SJSA1 (cell line): ENCODE data around the gene ZNF740. TPM values are rescaled to one million over a fixed set of nuclear protein-coding genes. Genes with fewer than 3 reads are reported as not detected.
A peak's percentile ranks its signal among the peaks of the same experiment; 100 is the strongest.

ENCODE experiments used
- DNase-seq, 2 experiments: peaks; one replicate each; pipeline ENCODE4 v3.0.0-alpha.2; 2015 to 2020; ENCODE audit warnings: low spot score in 2 of 2, low read depth in 1 of 2
- H3K27ac ChIP-seq: fragments of 250-450 bp; sonication (Bioruptor Pico); 2 replicates; pipeline ENCODE4 v1.5.1; 2020; ENCODE audit warnings: mild to moderate bottlenecking, moderate library complexity
- H3K27me3 ChIP-seq: fragments of 250-450 bp; sonication (Bioruptor Pico); replicated peaks from 2 replicates; pipeline ENCODE4 v1.5.1; 2020; ENCODE audit warnings: mild to moderate bottlenecking, moderate library complexity
- H3K36me3 ChIP-seq: fragments of 250-450 bp; sonication (Bioruptor Pico); 2 replicates; pipeline ENCODE4 v1.5.1; 2020; ENCODE audit warnings: mild to moderate bottlenecking
- H3K4me1 ChIP-seq: fragments of 250-450 bp; sonication (Bioruptor Pico); replicated peaks from 2 replicates; pipeline ENCODE4 v1.6.1; 2021; ENCODE audit warnings: mild to moderate bottlenecking
- H3K4me3 ChIP-seq: fragments of 250-450 bp; sonication (Bioruptor Pico); 2 replicates; pipeline ENCODE4 v1.5.1; 2020; ENCODE audit warnings: mild to moderate bottlenecking
- H3K9me3 ChIP-seq: fragments of 250-450 bp; sonication (Bioruptor Pico); replicated peaks from 2 replicates; pipeline ENCODE4 v1.5.1; 2020; ENCODE audit warnings: mild to moderate bottlenecking
- total RNA-seq: library from RNA; depleted of rRNA; stranded (reverse); fragments of >200 nt; shearing (Covaris generic); gene quantifications from 2 replicates; pipeline ENCODE4 v1.2.3, GENCODE V29; 2014

ZNF740 gene
- total RNA-seq, 1 experiment from 2014 or later = 6.8 TPM

DNA sequence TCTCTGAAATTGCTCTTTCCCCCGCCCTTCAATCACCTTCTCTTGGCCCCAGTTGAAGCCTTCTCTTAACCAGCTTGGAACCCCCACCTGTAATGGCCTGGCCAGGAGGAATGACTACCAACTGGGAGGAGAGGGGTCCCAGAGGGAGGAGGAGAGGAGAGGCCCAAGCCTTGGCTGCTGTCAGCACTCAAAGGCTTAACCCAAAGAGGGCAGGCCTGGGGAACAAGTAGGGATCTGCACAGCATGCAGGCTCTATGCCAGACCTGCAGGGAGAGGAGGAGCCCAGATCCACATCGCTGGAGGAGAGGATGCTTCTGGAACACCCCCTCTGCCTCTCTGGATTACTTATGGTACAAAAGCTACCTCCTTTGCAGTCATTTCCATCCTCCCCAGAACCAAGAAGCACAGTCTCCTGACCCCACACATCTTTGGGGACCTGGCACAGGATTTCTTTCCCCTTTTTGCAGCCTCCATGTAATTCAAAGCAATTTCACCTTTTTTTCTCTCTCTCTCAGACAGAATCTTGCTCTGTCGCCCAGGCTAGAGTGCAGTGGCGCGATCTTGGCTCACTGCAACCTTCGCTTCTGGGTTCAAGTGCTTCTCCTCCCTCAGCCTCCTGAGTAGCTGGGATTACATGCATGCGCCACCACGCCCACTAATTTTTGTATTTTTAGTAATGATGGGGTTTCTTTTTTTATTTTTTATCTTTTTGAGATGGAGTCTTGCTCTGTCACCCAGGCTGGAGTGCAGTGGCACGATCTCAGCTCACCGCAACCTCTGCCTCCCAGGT is 45.3 kb downstream of the ZNF740 start:
- Histone ChIP-seq H3K27me3 (no peaks in the 10 kb centered on the region), H3K36me3 (0 out of 2 replicates have a peak, but pooled peaks cover 4% of the 10 kb centered on the region), H3K9me3 (no peaks in the 10 kb centered on the region), H3K4me3 (no peak overlapping the region), H3K27ac (no peak overlapping the region), H3K4me1 (peaks cover 35% of the 10 kb centered on the region)
- DNase-seq = no peak

DNA sequence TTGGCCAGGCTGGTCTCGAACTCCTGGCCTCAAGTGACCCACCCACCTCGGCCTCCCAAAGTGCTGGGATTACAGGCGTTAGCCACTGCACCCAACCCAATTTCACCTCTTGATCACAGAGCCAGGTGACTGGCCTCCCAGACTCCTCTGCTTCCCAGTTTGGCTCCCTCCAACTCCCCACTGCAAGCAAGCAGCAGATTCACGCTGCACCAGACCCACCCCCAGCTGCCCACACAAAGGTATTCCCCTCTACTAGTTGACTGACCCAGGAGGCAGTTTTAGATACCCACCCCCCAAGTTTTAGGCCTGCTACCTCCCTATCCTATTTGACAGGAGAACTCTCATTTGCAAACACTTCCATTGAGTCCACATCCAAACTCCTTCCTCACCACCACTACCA is 46.3 kb downstream of the ZNF740 start:
- 0 out of 2 replicates have a peak, but pooled peaks cover 4% of the 10 kb centered on the region for H3K36me3 ChIP-seq
- H3K4me3 ChIP-seq = no peak overlapping the region
- H3K9me3 ChIP-seq = no peaks in the 10 kb centered on the region
- no peaks in the 10 kb centered on the region for H3K27me3 ChIP-seq
- H3K4me1 ChIP-seq = peaks cover 38% of the 10 kb centered on the region
- DNase-seq = no peak
- no peak overlapping the region for H3K27ac ChIP-seq

DNA sequence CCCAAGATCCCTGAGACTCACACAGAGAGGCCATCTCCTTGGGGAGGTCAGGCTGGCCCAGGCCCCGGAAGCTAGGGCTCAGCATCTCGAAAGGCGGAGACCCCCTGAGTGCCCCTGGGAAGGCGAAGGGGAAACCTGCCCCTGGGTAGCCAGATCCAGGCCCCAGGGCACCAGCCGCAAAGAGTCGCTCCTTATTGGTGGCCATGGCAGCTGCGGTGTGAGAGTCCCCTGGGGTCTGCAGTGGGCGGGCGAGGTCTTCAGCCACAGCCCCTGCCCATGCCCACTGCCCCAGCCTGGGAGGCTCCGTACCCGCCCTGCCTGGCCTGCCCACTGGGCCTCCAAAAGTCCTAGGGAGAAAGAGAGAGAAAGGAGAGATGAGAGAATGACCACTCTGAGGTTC is 46.8 kb downstream of the ZNF740 start:
- H3K4me1 ChIP-seq = peaks cover 34% of the 10 kb centered on the region
- no peak overlapping the region for H3K4me3 ChIP-seq
- no peaks in the 10 kb centered on the region for H3K9me3 ChIP-seq
- 0 out of 2 replicates have a peak, but pooled peaks cover 4% of the 10 kb centered on the region for H3K36me3 ChIP-seq
- no peak overlapping the region for H3K27ac ChIP-seq
- no peaks in the 10 kb centered on the region for H3K27me3 ChIP-seq
- no peak for DNase-seq

DNA sequence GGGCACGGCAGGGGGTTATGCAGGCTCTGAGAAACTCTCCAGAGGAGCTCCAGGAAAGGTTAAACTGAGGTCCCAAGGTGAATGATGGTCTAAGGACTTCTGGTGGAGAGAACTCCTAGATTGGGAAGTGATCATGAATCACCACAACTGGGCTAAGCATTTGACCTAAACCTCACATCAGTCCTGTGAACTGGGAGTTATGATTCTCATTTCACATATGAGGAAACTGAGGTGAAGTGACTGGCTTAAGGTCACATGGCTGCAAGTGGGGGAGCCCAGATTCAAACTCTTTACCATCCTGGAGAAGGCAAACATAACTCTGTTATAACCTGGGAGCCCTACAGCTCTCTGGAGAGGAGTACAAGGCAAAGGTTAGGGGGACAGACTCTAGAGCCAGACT is 47.3 kb downstream of the ZNF740 start:
- Histone ChIP-seq H3K9me3 (no peaks in the 10 kb centered on the region), H3K27ac (no peak overlapping the region), H3K4me3 (no peak overlapping the region), H3K36me3 (0 out of 2 replicates have a peak, but pooled peaks cover 4% of the 10 kb centered on the region), H3K4me1 (peaks cover 34% of the 10 kb centered on the region), H3K27me3 (no peaks in the 10 kb centered on the region)
- no peak for DNase-seq

DNA sequence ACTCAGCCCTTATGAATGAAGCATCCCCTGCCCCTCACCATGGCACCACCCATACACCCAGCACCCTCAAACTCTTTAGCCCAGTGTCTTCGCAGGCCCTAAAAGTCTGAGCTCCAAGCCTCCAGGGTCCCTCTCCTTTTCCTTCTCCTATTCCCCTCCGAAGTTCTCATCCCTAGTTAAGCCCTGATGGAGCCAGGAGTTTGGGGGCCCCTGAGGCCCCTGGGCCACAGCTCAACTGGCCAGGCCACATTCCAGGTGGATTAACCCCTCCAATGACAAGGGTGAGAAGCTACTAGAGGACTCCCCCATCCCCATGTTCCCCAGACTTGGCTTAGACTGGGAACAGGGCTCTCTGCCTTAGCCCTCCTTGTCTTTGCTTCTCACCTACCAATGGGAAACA is 48.9 kb downstream of the ZNF740 start:
- no peaks in the 10 kb centered on the region for H3K9me3 ChIP-seq
- H3K36me3 ChIP-seq = 0 out of 2 replicates have a peak, but pooled peaks cover 4% of the 10 kb centered on the region
- no peak for DNase-seq
- H3K27ac ChIP-seq = no peak overlapping the region
- peaks cover 31% of the 10 kb centered on the region for H3K4me1 ChIP-seq
- H3K4me3 ChIP-seq = no peak overlapping the region
- H3K27me3 ChIP-seq = no peaks in the 10 kb centered on the region

DNA sequence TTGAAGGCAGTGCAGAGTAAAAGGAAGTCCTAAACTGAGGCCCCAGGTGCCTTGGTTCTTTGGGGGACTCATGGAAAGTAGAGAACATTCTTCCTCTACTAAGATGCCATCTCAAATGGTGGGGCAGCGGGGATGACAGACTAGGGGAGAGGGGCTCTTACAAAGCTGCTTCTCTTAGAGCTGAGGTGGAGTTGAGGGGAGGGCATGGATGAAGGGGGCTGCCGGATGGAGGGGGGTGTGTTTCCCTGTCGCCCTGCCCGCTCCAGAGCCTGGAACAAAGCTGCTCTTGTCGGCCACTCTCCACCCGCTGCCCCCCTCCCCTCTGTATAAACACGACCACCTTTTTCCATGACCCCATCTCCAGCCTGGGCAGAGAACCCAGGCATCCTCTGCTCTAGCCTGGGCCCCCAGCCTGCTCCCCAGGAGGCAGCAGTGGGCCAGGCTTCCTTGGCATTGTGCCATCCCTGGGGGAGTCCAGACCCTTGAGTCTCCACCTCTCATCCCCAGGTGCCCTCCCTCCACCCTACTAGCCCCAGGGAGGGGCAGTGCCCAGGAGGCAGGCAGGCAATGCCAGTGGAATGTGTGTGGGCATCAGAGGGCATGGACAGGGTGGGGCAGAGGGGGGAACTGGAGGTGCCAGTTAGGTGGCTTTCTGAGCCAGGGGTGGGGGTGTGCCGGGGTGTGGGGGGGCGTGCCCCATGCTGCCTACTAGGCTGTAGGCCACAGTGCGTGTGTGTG is 49.8 kb downstream of the ZNF740 start:
- Histone ChIP-seq H3K36me3 (0 out of 2 replicates have a peak, but pooled peaks cover 4% of the 10 kb centered on the region), H3K27me3 (no peaks in the 10 kb centered on the region), H3K4me3 (no peak overlapping the region), H3K4me1 (peaks cover 29% of the 10 kb centered on the region), H3K27ac (no peak overlapping the region), H3K9me3 (no peaks in the 10 kb centered on the region)
- DNase-seq = no peak

DNA sequence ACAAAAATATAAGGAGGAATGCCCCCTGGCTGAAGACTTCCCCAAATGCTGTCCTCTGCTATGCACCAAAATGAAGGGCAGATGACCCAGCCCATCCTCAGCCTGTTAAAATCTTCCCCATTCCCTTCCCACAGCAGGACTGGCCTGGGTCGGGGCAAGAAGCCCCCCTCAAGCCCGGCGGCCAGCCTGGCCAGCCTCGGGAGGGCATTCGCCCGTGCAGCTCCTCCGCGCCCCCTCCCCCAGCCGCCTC is 51.1 kb downstream of the ZNF740 start:
- Histone ChIP-seq H3K4me1 (peaks cover 29% of the 10 kb centered on the region), H3K27ac (no peak overlapping the region), H3K36me3 (0 out of 2 replicates have a peak, but pooled peaks cover 4% of the 10 kb centered on the region)

DNA sequence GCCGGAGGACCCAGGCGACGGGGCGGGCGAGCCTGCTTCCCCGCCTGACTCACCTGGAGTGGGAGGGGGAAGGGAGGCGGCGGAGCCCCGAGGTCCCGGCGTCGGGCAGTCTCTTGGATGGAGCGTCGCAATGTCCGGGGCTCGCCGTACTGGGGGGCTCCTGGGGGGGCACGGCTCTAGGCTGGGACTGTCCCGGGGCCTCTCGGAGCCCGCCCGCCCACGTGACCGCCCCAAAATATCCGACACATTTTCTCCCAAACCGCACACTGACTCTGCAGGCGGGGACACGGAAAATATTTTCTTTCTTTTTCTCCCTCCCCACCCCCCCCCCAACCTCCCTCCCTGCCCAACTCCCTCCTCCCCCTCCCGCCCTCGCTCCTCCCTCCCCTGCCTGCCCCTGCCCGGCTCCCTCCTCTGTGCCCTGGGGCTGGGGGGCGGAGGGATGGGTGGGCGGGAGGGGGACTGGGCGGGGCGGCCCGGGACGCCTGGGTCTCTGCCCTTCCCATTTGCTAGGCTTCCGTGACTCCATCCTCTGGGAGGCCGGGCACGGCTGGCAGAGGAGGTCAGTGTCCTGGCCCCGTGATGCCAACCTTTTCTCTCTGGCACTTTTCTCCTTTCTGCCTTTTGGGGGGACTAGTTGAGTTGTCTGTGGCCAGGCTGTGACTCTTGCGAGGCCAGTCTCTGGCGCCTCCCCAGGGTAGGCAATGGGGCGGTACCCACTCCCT is 51.6 kb downstream of the ZNF740 start, which contains the start of gene RARG:
RARG (minus strand) TSS at position 289 of the 725 bp plus-strand sequence. CDS start 4,664 bp downstream, outside the sequence.
- DNase-seq = peak; percentile 55 to 76
- peaks cover 29% of the 10 kb centered on the region for H3K4me1 ChIP-seq

More for the DNA sequence above, 51.1 kb downstream of the ZNF740 start:
- no peak for DNase-seq
- H3K9me3 ChIP-seq = no peaks in the 10 kb centered on the region
- H3K4me3 ChIP-seq = peak overlapping the region; percentile 48
- H3K27me3 ChIP-seq = no peaks in the 10 kb centered on the region

DNA sequence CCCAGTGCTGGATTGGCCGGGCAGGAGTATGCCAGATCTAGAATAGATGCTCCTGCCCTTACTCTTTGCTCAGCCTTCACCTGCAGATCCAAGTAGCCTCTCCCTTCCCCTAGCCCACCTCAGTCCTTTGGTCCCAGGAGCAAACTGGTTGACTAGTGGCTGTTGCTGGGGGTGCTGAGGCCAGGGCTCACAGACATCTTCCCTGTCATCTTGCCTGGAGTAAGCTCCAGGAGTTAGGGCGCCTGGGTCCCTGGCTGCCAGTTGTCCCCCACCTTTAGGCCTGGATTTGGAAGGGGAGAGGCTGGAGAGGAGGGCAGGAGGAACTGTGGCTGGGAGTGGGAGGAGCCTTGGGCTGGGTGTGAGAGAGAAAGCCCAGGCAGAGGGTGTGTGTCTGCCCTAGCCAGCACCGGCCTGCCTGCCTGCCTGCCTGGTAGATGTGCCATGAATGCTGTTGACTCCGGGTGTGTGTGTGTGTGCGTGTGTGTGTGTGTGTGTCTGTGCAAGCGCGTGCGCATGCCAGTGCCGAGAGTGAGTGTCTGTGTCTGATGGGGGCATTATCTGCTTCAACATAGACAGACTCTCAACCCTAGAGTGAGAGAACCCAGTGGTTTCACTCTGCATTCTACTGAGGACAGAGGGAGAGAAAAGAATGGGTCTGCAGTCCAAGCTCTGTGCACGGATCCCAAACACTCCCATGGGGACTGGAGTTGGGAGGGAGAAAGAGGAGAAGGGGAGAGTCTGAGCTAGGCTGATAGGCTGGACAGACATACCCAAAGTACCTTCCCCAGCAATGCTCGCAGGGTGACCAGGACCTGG is 52.3 kb downstream of the ZNF740 start:
- H3K27ac ChIP-seq = no peak overlapping the region
- no peaks in the 10 kb centered on the region for H3K27me3 ChIP-seq
- no peak for DNase-seq
- H3K9me3 ChIP-seq = no peaks in the 10 kb centered on the region
- 0 out of 2 replicates have a peak, but pooled peaks cover 4% of the 10 kb centered on the region for H3K36me3 ChIP-seq
- H3K4me1 ChIP-seq = peaks cover 29% of the 10 kb centered on the region
- H3K4me3 ChIP-seq = peak overlapping the region; percentile 35

More for the DNA sequence above, 51.6 kb downstream of the ZNF740 start, which contains the start of gene RARG:
- Histone ChIP-seq H3K9me3 (no peaks in the 10 kb centered on the region), H3K27me3 (no peaks in the 10 kb centered on the region), H3K36me3 (0 out of 2 replicates have a peak, but pooled peaks cover 4% of the 10 kb centered on the region), H3K27ac (no peak within 1 kb of the TSS), H3K4me3 (peak within 1 kb of the TSS; percentile 48)

DNA sequence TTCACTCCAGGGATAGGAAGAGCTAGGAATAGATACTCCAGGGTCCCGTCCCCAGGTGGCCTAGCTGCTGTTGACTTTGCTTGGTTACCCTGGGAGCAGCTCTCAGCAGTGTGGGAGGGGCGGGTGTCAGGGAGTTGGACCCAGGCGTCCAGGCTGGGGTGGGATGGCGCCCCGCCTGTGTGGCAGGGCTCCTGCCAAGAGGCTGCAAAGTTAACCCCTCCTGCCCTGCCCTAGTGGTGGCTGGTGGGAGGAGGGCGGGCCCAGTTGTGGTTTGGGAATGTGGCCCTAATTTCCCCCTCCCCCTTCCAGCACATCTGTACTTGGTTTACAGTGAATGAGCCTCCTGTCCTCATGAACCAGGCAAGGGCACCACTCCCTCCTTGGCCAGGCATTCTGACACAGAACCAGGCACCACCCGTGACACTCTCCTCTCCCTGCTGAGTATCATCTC is 53.2 kb downstream of the ZNF740 start:
- DNase-seq = no peak
- no peaks in the 10 kb centered on the region for H3K36me3 ChIP-seq
- H3K4me3 ChIP-seq = no peak overlapping the region
- peaks cover 29% of the 10 kb centered on the region for H3K4me1 ChIP-seq
- H3K27me3 ChIP-seq = no peaks in the 10 kb centered on the region
- no peak overlapping the region for H3K27ac ChIP-seq
- H3K9me3 ChIP-seq = no peaks in the 10 kb centered on the region

DNA sequence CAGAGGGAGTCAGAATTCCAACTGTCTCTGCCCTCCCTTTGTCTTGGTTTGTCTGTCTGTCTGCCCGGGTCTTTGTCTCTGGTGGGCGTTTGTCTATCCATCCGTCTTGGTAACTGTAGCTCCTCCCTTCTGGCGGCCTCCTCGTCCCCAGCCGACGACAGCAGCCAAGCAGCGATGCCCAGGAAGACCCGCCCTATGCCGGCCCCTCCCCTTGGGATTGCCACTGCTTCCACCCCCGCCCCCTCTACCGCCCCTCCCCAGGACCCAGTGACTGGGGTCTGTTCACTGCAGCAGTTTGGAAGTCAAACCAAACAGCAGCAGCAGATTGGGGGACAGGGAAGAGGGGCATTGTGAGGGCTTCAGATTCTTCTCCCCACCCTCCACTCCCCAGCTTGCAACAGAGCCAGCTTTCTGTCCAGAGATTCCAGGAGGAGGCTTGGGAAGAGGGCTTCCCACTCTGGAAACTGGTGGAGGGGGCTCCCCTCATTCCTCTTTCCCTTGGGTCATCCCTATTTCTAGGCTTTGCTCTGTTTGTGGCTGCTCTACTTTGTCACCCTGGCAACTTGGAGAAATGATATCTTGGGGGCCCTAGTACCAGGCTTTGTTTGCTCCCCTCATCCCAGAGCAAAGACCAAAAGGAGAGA is 53.9 kb downstream of the ZNF740 start:
- H3K9me3 ChIP-seq = no peaks in the 10 kb centered on the region
- no peak overlapping the region for H3K27ac ChIP-seq
- peaks cover 29% of the 10 kb centered on the region for H3K4me1 ChIP-seq
- H3K36me3 ChIP-seq = no peaks in the 10 kb centered on the region
- no peak for DNase-seq
- H3K27me3 ChIP-seq = no peaks in the 10 kb centered on the region
- no peak overlapping the region for H3K4me3 ChIP-seq

DNA sequence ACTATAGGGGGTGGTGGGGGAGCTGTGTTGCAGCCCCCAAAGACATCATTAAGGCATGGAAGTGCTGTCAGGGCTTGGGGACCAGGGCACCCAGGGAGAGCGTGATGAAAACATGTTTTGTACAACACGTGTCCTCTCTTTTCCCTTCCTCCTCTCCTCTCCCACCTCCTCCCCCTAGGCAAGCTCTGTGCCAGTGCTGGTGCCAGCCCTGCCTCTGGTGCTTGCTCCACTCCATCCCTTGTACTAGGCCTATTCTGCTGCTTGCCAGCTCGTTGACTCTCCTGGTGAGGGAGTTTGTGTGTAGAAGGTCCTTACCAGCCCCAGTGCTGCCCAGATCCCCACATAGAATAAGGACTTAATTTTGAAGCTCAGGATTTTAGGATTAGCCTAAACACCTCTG is 54.6 kb downstream of the ZNF740 start:
- Histone ChIP-seq H3K4me1 (peaks cover 29% of the 10 kb centered on the region), H3K27me3 (no peaks in the 10 kb centered on the region), H3K27ac (no peak overlapping the region), H3K9me3 (no peaks in the 10 kb centered on the region), H3K36me3 (no peaks in the 10 kb centered on the region), H3K4me3 (no peak overlapping the region)
- DNase-seq = no peak
